A549 (cell line): ENCODE data around the gene PATJ. TPM values are rescaled to one million over a fixed set of nuclear protein-coding genes. Genes with fewer than 3 reads are reported as not detected.
"Not testable (repeated sequence)": the region's sequence is repeated elsewhere in the genome, so short reads cannot be mapped to it uniquely, and the experiment has no call there.

Experiments
- ATAC-seq, 2 experiments: fragments of 200-7000 bp in 1 of 2; fragments of >200 bp in 1 of 2; cut with Nextera tagmentation in 1 of 2; cut with Tn5 transposase in 1 of 2; 3 replicates each; pipeline versions ENCODE4 v1.8.0 to v1.9.1; 2018 to 2020; ENCODE audit warnings: mild to moderate bottlenecking in 1 of 2, moderate library complexity in 1 of 2
- CTCF ChIA-PET: fragments of 300-600 bp; sonication (Branson Sonifier 250); formaldehyde crosslinking; extraction: SDS; loops from one replicate; lab custom pipeline; 2021; ENCODE audit warnings: antibody characterized with exemption, inconsistent platforms; lab: Yijun Ruan, JAX
- POLR2A ChIA-PET: fragments of 350-600 bp; formaldehyde crosslinking; extraction: SDS; loops from one replicate; lab custom pipeline; 2021; ENCODE audit warnings: antibody characterized with exemption, inconsistent platforms; lab: Yijun Ruan, JAX
- DNase-seq, 2 experiments: peaks; one replicate each; pipeline versions ENCODE4 v3.0.0 to v3.0.0-alpha.2; 2011 to 2016; ENCODE audit warnings: low read depth in 1 of 2, low spot score in 1 of 2
- FAIRE-seq: peaks from 2 replicates; lab custom pipeline; 2011; peaks lifted over from hg19 to GRCh38; lab: Jason Lieb, UNC
- H3K27ac ChIP-seq, 2 experiments: fragments of >200 bp; sonication (Bioruptor Twin); formaldehyde crosslinking; 3 replicates each; pipeline ENCODE4 v1.5.1; 2016 to 2017
- H3K4me1 ChIP-seq: fragments of >200 bp; sonication (Bioruptor Twin); formaldehyde crosslinking; 3 replicates; pipeline ENCODE4 v1.6.1; 2016
- H3K4me2 ChIP-seq: fragments of >200 bp; sonication (Bioruptor Twin); formaldehyde crosslinking; 3 replicates; pipeline ENCODE4 v1.6.1; 2016
- H3K4me3 ChIP-seq: fragments of >200 bp; sonication (Bioruptor Twin); formaldehyde crosslinking; 3 replicates; pipeline ENCODE4 v1.5.1; 2016
- H3K9me3 ChIP-seq: fragments of >200 bp; sonication (Bioruptor Twin); formaldehyde crosslinking; 3 replicates; pipeline ENCODE4 v1.6.1; 2016
- BHLHE40 ChIP-seq: IDR thresholded peaks from 2 replicates; pipeline ENCODE4 v1.6.1; 2012; ENCODE audit warnings: low read depth, low read length, inconsistent platforms
- CBX8 ChIP-seq: fragments of 200-600 bp; sonication (generic); IDR thresholded peaks from 2 replicates; pipeline ENCODE4 v1.6.1; 2016
- CEBPB ChIP-seq, 2 experiments: fragments of >200 bp in 1 of 2; sonication (Bioruptor Twin) in 1 of 2; formaldehyde crosslinking in 1 of 2; IDR thresholded peaks; 2 replicates each; pipeline ENCODE4 v1.6.1; 2012 to 2016
- EHMT2 ChIP-seq: fragments of 200-600 bp; sonication (generic); IDR thresholded peaks from 2 replicates; pipeline ENCODE4 v1.6.1; 2016; ENCODE audit warnings: antibody characterized with exemption, low read depth, mild to moderate bottlenecking, moderate library complexity
- FOSL2 ChIP-seq, 2 experiments: fragments of 450-650 bp in 1 of 2; fragments of >200 bp in 1 of 2; sonication (Bioruptor Twin) in 1 of 2; formaldehyde crosslinking; IDR thresholded peaks; 2 replicates each; pipeline versions ENCODE4 v1.5.0 to v1.6.1; 2016 to 2020; ENCODE audit warnings: mild to moderate bottlenecking in 1 of 2, moderate library complexity in 1 of 2
- FOXS1 ChIP-seq: fragments of 250-450 bp; sonication (Bioruptor Pico); IDR thresholded peaks from 2 replicates; pipeline ENCODE4 v1.5.0; 2020; ENCODE audit warnings: mild to moderate bottlenecking, moderate library complexity
- GATA3 ChIP-seq: IDR thresholded peaks from 2 replicates; pipeline ENCODE4 v1.6.1; 2012; ENCODE audit warnings: borderline replicate concordance
- HOXA7 ChIP-seq: fragments of 250-450 bp; sonication (Bioruptor Pico); IDR thresholded peaks from 2 replicates; pipeline ENCODE4 v1.5.0; 2020; ENCODE audit warnings: mild to moderate bottlenecking, moderate library complexity
- KDM1A ChIP-seq: fragments of 200-600 bp; sonication (generic); IDR thresholded peaks from 2 replicates; pipeline ENCODE4 v1.6.1; 2016; ENCODE audit warnings: low read depth, mild to moderate bottlenecking
- MAZ ChIP-seq: fragments of 150-350 bp; IDR thresholded peaks from 2 replicates; pipeline ENCODE4 v1.6.1; 2014; ENCODE audit warnings: antibody characterized with exemption, low read depth, low read length, borderline replicate concordance
- NFE2L2 ChIP-seq: fragments of 150-350 bp; conservative IDR thresholded peaks from 2 replicates; pipeline ENCODE4 v1.6.1; 2014; ENCODE audit warnings: low read length
- PHF8 ChIP-seq: fragments of 200-600 bp; sonication (generic); IDR thresholded peaks from 2 replicates; pipeline ENCODE4 v1.6.1; 2016; ENCODE audit warnings: low read depth, mild to moderate bottlenecking, antibody characterized with exemption, moderate library complexity, borderline replicate concordance
- POLR2AphosphoS2 ChIP-seq: conservative IDR thresholded peaks from 2 replicates; pipeline ENCODE4 v1.6.1; 2012; ENCODE audit warnings: low read length, improper control_type of control experiment, inconsistent platforms
- RAD21 ChIP-seq, 2 experiments: fragments of >200 bp in 1 of 2; sonication (Bioruptor Twin) in 1 of 2; formaldehyde crosslinking in 1 of 2; IDR thresholded peaks in 1 of 2; conservative IDR thresholded peaks in 1 of 2; 2 replicates in 1 of 2; 3 replicates in 1 of 2; pipeline ENCODE4 v1.6.1; 2012 to 2018; ENCODE audit warnings: inconsistent platforms in 1 of 2
- RARB ChIP-seq: fragments of 250-450 bp; sonication (Bioruptor Pico); IDR thresholded peaks from 2 replicates; pipeline ENCODE4 v1.8.0; 2021; ENCODE audit warnings: mild to moderate bottlenecking, moderate library complexity
- RCOR1 ChIP-seq: fragments of 150-350 bp; IDR thresholded peaks from 2 replicates; pipeline ENCODE4 v1.6.1; 2014; ENCODE audit warnings: antibody characterized with exemption, low read length, low read depth
- SMC3 ChIP-seq: fragments of >200 bp; sonication (Bioruptor Twin); formaldehyde crosslinking; IDR thresholded peaks from 3 replicates; pipeline ENCODE4 v1.6.1; 2018; ENCODE audit warnings: inconsistent platforms
- ZFP36 ChIP-seq: fragments of 450-650 bp; IDR thresholded peaks from 2 replicates; pipeline ENCODE4 v1.6.1; 2014; ENCODE audit warnings: borderline replicate concordance; ENCODE audit not compliant: partially characterized antibody
- WGBS: methylation state at CpG from one replicate; pipeline ENCODE4 v1.1.6; 2017; ENCODE audit errors: missing lambda C conversion rate; 5-methylcytosine and 5-hydroxymethylcytosine counted together
- polyA plus RNA-seq, 4 experiments: library from polyadenylated mRNA; depleted of rRNA in 3 of 4; stranded (reverse); fragments of >200 nt; fragmentation: RNase III in 1 of 4; extraction: RNeasy Plus Mini Kit Qiagen cat#74134 plus additional on column Dnase treatment in 1 of 4; gene quantifications; 2 replicates in 3 of 4; 3 replicates in 1 of 4; pipeline ENCODE4 v1.2.3, GENCODE V29; 2011 to 2017
- TF ChIP-seq, protein P1 (sequence below): fragments of >200 bp; sonication (Bioruptor Twin); formaldehyde crosslinking; IDR thresholded peaks from 3 replicates; pipeline ENCODE4 v1.5.1; 2016
- TF ChIP-seq, protein P2 (sequence below): fragments of 250-450 bp; sonication (Bioruptor Pico); IDR thresholded peaks from 2 replicates; pipeline ENCODE4 v1.5.0; 2021; ENCODE audit warnings: mild to moderate bottlenecking, moderate library complexity, borderline replicate concordance

PATJ gene
- polyA plus RNA-seq, 2 of the 4 experiments (the other 2 are of a cell fraction): 6.0 to 14.7 TPM

GRCh38 chr1:62161711-62162110, 419.4 kb downstream of the PATJ start:
- FAIRE-seq: no peak
- H3K9me3 ChIP-seq: no peaks in the 10 kb centered on the region
- 85% methylated on average over 1 of the region's 1 CpG for WGBS
- TF ChIP-seq CEBPB (IDR thresholded peaks at IDR 0.05): no peak
- ChIA-PET CTCF (no interaction called here), POLR2A (no interaction called here)
- H3K27ac ChIP-seq: no peak overlapping the region
- H3K4me2 ChIP-seq: no peak overlapping the region
- no peak for DNase-seq
- no peak overlapping the region for H3K4me3 ChIP-seq
- H3K4me1 ChIP-seq: no peaks in the 10 kb centered on the region
- ATAC-seq: no peak

- H3K9me3 ChIP-seq, POLR2A ChIA-PET, ATAC-seq, CTCF ChIA-PET, H3K4me1 ChIP-seq, H3K4me2 ChIP-seq, H3K27ac ChIP-seq, DNase-seq, FAIRE-seq, H3K4me3 ChIP-seq: not testable (repeated sequence)
- WGBS: 69% methylated on average over 10 of the region's 10 CpGs
Observed at GRCh38 chr1:62170380-62170779, 428.1 kb downstream of the PATJ start.

DNA sequence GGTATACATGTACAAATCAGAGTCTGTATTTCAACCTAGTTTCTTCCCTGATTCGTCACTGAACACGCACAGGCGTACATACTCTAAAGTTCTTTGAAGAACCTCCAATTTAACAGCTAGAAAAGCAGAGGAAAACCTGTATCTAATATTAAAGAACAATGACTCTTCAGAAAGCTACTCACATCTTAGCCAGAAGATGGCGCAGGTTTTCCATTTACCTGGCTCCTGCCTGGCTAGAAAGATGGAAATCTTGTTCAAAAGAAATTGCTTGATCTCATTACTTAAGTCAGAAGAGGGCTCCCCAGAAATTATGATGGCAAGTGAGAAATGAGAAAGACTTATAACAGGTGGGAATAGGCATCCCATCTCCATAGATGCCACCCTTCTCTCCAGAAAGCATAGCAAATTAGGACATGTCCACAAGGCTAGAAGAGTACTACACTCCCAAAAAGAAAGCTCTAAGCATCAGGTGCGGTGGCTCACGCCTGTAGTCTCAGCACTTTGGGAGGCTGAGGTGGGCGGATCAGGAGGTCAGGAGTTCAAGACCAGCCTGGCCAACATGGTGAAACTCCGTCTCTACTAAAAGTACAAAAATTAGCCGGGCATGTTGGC, 433.4 kb downstream of the PATJ start:
- 41% methylated on average over 9 of the region's 9 CpGs for WGBS
- no peak overlapping the region for H3K27ac ChIP-seq
- H3K9me3 ChIP-seq: no peaks in the 10 kb centered on the region
- no peak overlapping the region for H3K4me2 ChIP-seq
- peak in 1 of 2 experiments; percentile 41 for DNase-seq
- no peak for FAIRE-seq
- ChIA-PET POLR2A (interaction anchor here (1.3 kb wide), 1 partner anchor 261 kb away, joined by 4 read pairs; no protein-coding TSS in a partner anchor), CTCF (interaction anchor here (0.6 to 5.1 kb wide), 41 partner anchors 9 to 578 kb away, joined by 3 to 141 read pairs (median 4); no protein-coding TSS in a partner anchor)
- no peak overlapping the region for H3K4me3 ChIP-seq
- ATAC-seq: peak; percentile 64 to 74; a peak in 5 of 6 replicates
- no peaks in the 10 kb centered on the region for H3K4me1 ChIP-seq
- TF ChIP-seq RCOR1: no peak
- TF ChIP-seq SMC3: peak; percentile 89
- TF ChIP-seq, protein P1, sequence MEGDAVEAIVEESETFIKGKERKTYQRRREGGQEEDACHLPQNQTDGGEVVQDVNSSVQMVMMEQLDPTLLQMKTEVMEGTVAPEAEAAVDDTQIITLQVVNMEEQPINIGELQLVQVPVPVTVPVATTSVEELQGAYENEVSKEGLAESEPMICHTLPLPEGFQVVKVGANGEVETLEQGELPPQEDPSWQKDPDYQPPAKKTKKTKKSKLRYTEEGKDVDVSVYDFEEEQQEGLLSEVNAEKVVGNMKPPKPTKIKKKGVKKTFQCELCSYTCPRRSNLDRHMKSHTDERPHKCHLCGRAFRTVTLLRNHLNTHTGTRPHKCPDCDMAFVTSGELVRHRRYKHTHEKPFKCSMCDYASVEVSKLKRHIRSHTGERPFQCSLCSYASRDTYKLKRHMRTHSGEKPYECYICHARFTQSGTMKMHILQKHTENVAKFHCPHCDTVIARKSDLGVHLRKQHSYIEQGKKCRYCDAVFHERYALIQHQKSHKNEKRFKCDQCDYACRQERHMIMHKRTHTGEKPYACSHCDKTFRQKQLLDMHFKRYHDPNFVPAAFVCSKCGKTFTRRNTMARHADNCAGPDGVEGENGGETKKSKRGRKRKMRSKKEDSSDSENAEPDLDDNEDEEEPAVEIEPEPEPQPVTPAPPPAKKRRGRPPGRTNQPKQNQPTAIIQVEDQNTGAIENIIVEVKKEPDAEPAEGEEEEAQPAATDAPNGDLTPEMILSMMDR: peak; percentile 75
- TF ChIP-seq FOXS1 (CRISPR knock-in tag): no peak
- no peak for TF ChIP-seq KDM1A
- peak; percentile 88 to 90 for TF ChIP-seq RAD21 (conservative IDR thresholded peaks at IDR 0.05 in 1 of 2, IDR thresholded peaks at IDR 0.05 in 1 of 2)

DNA sequence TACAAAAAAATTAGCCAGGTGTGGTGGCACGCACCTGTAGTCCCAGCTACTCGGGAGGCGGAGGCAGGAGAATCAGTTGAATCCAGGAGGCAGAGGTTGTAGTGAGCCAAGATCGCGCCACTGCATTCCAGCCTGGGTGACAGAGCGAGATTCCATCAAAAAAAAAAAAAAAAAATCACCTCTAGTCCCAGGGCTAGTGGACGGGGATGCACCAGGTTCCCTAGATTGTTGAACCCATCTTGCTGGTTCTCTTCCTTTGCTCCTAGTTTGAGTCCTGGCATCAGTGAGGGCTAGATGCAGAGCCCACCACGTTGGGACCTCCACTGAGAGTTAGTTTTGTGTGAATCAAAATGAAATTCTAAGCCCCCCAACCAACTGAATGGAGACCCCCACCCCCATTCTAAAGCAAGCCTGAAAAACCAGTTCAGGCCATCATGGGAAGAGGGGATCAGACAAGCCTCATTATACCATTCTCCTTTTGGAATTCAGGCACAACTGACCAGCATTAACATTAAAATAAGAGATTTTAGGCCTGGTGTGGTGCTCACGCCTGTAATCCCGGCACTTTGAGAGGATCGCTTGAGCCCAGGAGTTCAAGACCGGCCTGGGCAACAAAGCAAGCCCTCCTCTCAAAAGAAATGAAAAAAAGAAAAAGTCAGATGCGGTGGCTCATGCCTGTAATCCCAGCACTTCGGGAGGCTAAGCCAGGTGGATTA, 434.5 kb downstream of the PATJ start:
- no peak overlapping the region for H3K27ac ChIP-seq
- ChIA-PET CTCF (interaction anchor here (0.7 to 5.1 kb wide), 15 partner anchors 8 to 570 kb away, joined by 3 to 141 read pairs (median 7); no protein-coding TSS in a partner anchor), POLR2A (no interaction called here)
- no peak for FAIRE-seq
- DNase-seq: no peak
- no peak for TF ChIP-seq PHF8
- no peak for TF ChIP-seq ZFP36
- TF ChIP-seq EHMT2: no peak
- no peak for TF ChIP-seq BHLHE40
- H3K4me2 ChIP-seq: no peak overlapping the region
- no peaks in the 10 kb centered on the region for H3K4me1 ChIP-seq
- WGBS: 72% methylated on average over 14 of the region's 14 CpGs
- no peaks in the 10 kb centered on the region for H3K9me3 ChIP-seq
- H3K4me3 ChIP-seq: no peak overlapping the region
- no peak for ATAC-seq

DNA sequence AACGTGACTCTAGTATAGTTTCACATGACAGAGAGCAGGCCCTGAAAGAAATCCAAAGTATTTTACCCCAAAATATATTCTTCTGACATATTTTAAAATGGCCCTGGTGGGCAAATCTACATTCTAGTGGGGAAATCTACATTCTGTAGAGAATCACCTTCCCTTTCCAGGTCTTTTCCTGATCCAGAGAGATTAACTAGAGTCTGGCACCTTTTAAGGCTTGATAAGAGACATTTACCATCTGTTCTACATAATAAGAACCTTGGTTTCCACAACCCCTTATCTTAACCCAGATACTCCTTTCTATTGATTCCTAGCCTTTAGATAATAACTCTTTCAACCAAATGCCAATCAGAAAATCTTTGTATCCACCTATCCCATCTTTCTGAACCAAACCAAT, 435.3 kb downstream of the PATJ start:
- 22% methylated on average over 1 of the region's 1 CpG for WGBS
- ChIA-PET POLR2A (no interaction called here), CTCF (no interaction called here)
- no peak for DNase-seq
- no peaks in the 10 kb centered on the region for H3K4me1 ChIP-seq
- H3K27ac ChIP-seq: no peak overlapping the region
- TF ChIP-seq NFE2L2 (no peak), RARB (CRISPR knock-in tag) (no peak), GATA3 (no peak), HOXA7 (no peak), MAZ (no peak), FOSL2 (IDR thresholded peaks at IDR 0.05) (no peak), FOSL2 (CRISPR knock-in tag; IDR thresholded peaks at IDR 0.05) (no peak), POLR2AphosphoS2 (no peak), CBX8 (no peak)
- TF ChIP-seq, protein P2, sequence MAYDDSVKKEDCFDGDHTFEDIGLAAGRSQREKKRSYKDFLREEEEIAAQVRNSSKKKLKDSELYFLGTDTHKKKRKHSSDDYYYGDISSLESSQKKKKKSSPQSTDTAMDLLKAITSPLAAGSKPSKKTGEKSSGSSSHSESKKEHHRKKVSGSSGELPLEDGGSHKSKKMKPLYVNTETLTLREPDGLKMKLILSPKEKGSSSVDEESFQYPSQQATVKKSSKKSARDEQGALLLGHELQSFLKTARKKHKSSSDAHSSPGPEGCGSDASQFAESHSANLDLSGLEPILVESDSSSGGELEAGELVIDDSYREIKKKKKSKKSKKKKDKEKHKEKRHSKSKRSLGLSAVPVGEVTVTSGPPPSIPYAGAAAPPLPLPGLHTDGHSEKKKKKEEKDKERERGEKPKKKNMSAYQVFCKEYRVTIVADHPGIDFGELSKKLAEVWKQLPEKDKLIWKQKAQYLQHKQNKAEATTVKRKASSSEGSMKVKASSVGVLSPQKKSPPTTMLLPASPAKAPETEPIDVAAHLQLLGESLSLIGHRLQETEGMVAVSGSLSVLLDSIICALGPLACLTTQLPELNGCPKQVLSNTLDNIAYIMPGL (CRISPR knock-in tag): no peak
- H3K9me3 ChIP-seq: no peaks in the 10 kb centered on the region
- H3K4me2 ChIP-seq: no peak overlapping the region
- ATAC-seq: no peak
- no peak for FAIRE-seq
- H3K4me3 ChIP-seq: no peak overlapping the region
